A549 (cell line): ENCODE measurements around the gene RELN. TPM values are rescaled to one million over a fixed set of nuclear protein-coding genes. Genes with fewer than 3 reads are reported as not detected.

Source experiments
- ATAC-seq, 2 experiments: fragments of 200-7000 bp in 1 of 2; fragments of >200 bp in 1 of 2; cut with Nextera tagmentation in 1 of 2; cut with Tn5 transposase in 1 of 2; 3 replicates each; pipeline versions ENCODE4 v1.8.0 to v1.9.1; 2018 to 2020; ENCODE audit warnings: mild to moderate bottlenecking in 1 of 2, moderate library complexity in 1 of 2
- CTCF ChIA-PET: fragments of 300-600 bp; sonication (Branson Sonifier 250); formaldehyde crosslinking; extraction: SDS; loops from one replicate; lab custom pipeline; 2021; ENCODE audit warnings: antibody characterized with exemption, inconsistent platforms; lab: Yijun Ruan, JAX
- POLR2A ChIA-PET: fragments of 350-600 bp; formaldehyde crosslinking; extraction: SDS; loops from one replicate; lab custom pipeline; 2021; ENCODE audit warnings: antibody characterized with exemption, inconsistent platforms; lab: Yijun Ruan, JAX
- DNase-seq, 2 experiments: peaks; one replicate each; pipeline versions ENCODE4 v3.0.0 to v3.0.0-alpha.2; 2011 to 2016; ENCODE audit warnings: low read depth in 1 of 2, low spot score in 1 of 2
- FAIRE-seq: peaks from 2 replicates; lab custom pipeline; 2011; peaks lifted over from hg19 to GRCh38; lab: Jason Lieb, UNC
- H3K27ac ChIP-seq, 2 experiments: fragments of >200 bp; sonication (Bioruptor Twin); formaldehyde crosslinking; 3 replicates each; pipeline ENCODE4 v1.5.1; 2016 to 2017
- H3K4me1 ChIP-seq: fragments of >200 bp; sonication (Bioruptor Twin); formaldehyde crosslinking; 3 replicates; pipeline ENCODE4 v1.6.1; 2016
- H3K4me2 ChIP-seq: fragments of >200 bp; sonication (Bioruptor Twin); formaldehyde crosslinking; 3 replicates; pipeline ENCODE4 v1.6.1; 2016
- H3K4me3 ChIP-seq: fragments of >200 bp; sonication (Bioruptor Twin); formaldehyde crosslinking; 3 replicates; pipeline ENCODE4 v1.5.1; 2016
- H3K9me3 ChIP-seq: fragments of >200 bp; sonication (Bioruptor Twin); formaldehyde crosslinking; 3 replicates; pipeline ENCODE4 v1.6.1; 2016
- CHD4 ChIP-seq: fragments of 200-600 bp; sonication (generic); IDR thresholded peaks from 2 replicates; pipeline ENCODE4 v1.6.1; 2016; ENCODE audit warnings: antibody characterized with exemption, mild to moderate bottlenecking, borderline replicate concordance
- E2F6 ChIP-seq: IDR thresholded peaks from 2 replicates; pipeline ENCODE4 v1.6.1; 2012; ENCODE audit warnings: low read depth, borderline replicate concordance
- EHF ChIP-seq: fragments of 250-450 bp; sonication (Bioruptor Pico); IDR thresholded peaks from 2 replicates; pipeline ENCODE4 v1.5.0; 2020; ENCODE audit warnings: mild to moderate bottlenecking
- EHMT2 ChIP-seq: fragments of 200-600 bp; sonication (generic); IDR thresholded peaks from 2 replicates; pipeline ENCODE4 v1.6.1; 2016; ENCODE audit warnings: antibody characterized with exemption, low read depth, mild to moderate bottlenecking, moderate library complexity
- FOSB ChIP-seq: fragments of 250-450 bp; sonication (Bioruptor Pico); IDR thresholded peaks from 2 replicates; pipeline ENCODE4 v1.5.0; 2020; ENCODE audit warnings: mild to moderate bottlenecking, moderate library complexity
- FOXS1 ChIP-seq: fragments of 250-450 bp; sonication (Bioruptor Pico); IDR thresholded peaks from 2 replicates; pipeline ENCODE4 v1.5.0; 2020; ENCODE audit warnings: mild to moderate bottlenecking, moderate library complexity
- GATA3 ChIP-seq: IDR thresholded peaks from 2 replicates; pipeline ENCODE4 v1.6.1; 2012; ENCODE audit warnings: borderline replicate concordance
- HDAC2 ChIP-seq: fragments of 200-600 bp; sonication (generic); IDR thresholded peaks from 2 replicates; pipeline ENCODE4 v1.6.1; 2016
- HES2 ChIP-seq: fragments of >200 bp; sonication (Bioruptor Twin); formaldehyde crosslinking; IDR thresholded peaks from 2 replicates; pipeline ENCODE4 v1.6.1; 2016
- HMGXB4 ChIP-seq: fragments of 250-450 bp; sonication (Bioruptor Pico); IDR thresholded peaks from 2 replicates; pipeline ENCODE4 v1.5.0; 2021; ENCODE audit warnings: mild to moderate bottlenecking, moderate library complexity, borderline replicate concordance
- HOXB5 ChIP-seq: fragments of 250-450 bp; sonication (Bioruptor Pico); IDR thresholded peaks from 2 replicates; pipeline ENCODE4 v1.5.0; 2020; ENCODE audit warnings: mild to moderate bottlenecking, moderate library complexity
- KDM1A ChIP-seq: fragments of 200-600 bp; sonication (generic); IDR thresholded peaks from 2 replicates; pipeline ENCODE4 v1.6.1; 2016; ENCODE audit warnings: low read depth, mild to moderate bottlenecking
- KDM5A ChIP-seq: fragments of 200-600 bp; sonication (generic); IDR thresholded peaks from 2 replicates; pipeline ENCODE4 v1.6.1; 2016; ENCODE audit warnings: antibody characterized with exemption, mild to moderate bottlenecking
- MAZ ChIP-seq: fragments of 150-350 bp; IDR thresholded peaks from 2 replicates; pipeline ENCODE4 v1.6.1; 2014; ENCODE audit warnings: antibody characterized with exemption, low read depth, low read length, borderline replicate concordance
- MYC ChIP-seq: IDR thresholded peaks from 2 replicates; pipeline ENCODE4 v1.6.1; 2012; ENCODE audit warnings: mild to moderate bottlenecking, inconsistent platforms, low read length, improper control_type of control experiment, borderline replicate concordance
- PBX3 ChIP-seq: IDR thresholded peaks from 2 replicates; pipeline ENCODE4 v1.6.1; 2012
- PHF8 ChIP-seq: fragments of 200-600 bp; sonication (generic); IDR thresholded peaks from 2 replicates; pipeline ENCODE4 v1.6.1; 2016; ENCODE audit warnings: low read depth, mild to moderate bottlenecking, antibody characterized with exemption, moderate library complexity, borderline replicate concordance
- POLR2AphosphoS2 ChIP-seq: conservative IDR thresholded peaks from 2 replicates; pipeline ENCODE4 v1.6.1; 2012; ENCODE audit warnings: low read length, improper control_type of control experiment, inconsistent platforms
- RAD21 ChIP-seq, 2 experiments: fragments of >200 bp in 1 of 2; sonication (Bioruptor Twin) in 1 of 2; formaldehyde crosslinking in 1 of 2; IDR thresholded peaks in 1 of 2; conservative IDR thresholded peaks in 1 of 2; 2 replicates in 1 of 2; 3 replicates in 1 of 2; pipeline ENCODE4 v1.6.1; 2012 to 2018; ENCODE audit warnings: inconsistent platforms in 1 of 2
- RARB ChIP-seq: fragments of 250-450 bp; sonication (Bioruptor Pico); IDR thresholded peaks from 2 replicates; pipeline ENCODE4 v1.8.0; 2021; ENCODE audit warnings: mild to moderate bottlenecking, moderate library complexity
- RCOR1 ChIP-seq: fragments of 150-350 bp; IDR thresholded peaks from 2 replicates; pipeline ENCODE4 v1.6.1; 2014; ENCODE audit warnings: antibody characterized with exemption, low read length, low read depth
- REST ChIP-seq: fragments of 200-600 bp; sonication (generic); IDR thresholded peaks from 2 replicates; pipeline ENCODE4 v1.6.1; 2016; ENCODE audit warnings: antibody characterized with exemption, mild to moderate bottlenecking, moderate library complexity
- SREBF2 ChIP-seq: fragments of 450-650 bp; IDR thresholded peaks from 2 replicates; pipeline ENCODE4 v1.6.1; 2014; ENCODE audit warnings: mild to moderate bottlenecking, moderate library complexity
- TFCP2L1 ChIP-seq: fragments of 250-450 bp; sonication (Bioruptor Pico); IDR thresholded peaks from 2 replicates; pipeline ENCODE4 v1.5.0; 2021; ENCODE audit warnings: mild to moderate bottlenecking
- TP53 ChIP-seq: fragments of 250-450 bp; sonication (Bioruptor Pico); IDR thresholded peaks from 2 replicates; pipeline ENCODE4 v1.5.0; 2021; ENCODE audit warnings: mild to moderate bottlenecking, moderate library complexity
- ZC3H11A ChIP-seq: fragments of 450-650 bp; IDR thresholded peaks from 2 replicates; pipeline ENCODE4 v1.6.1; 2014; ENCODE audit warnings: antibody characterized with exemption, mild to moderate bottlenecking
- ZFP36 ChIP-seq: fragments of 450-650 bp; IDR thresholded peaks from 2 replicates; pipeline ENCODE4 v1.6.1; 2014; ENCODE audit warnings: borderline replicate concordance; ENCODE audit not compliant: partially characterized antibody
- ZSCAN20 ChIP-seq: fragments of 250-450 bp; sonication (Bioruptor Pico); IDR thresholded peaks from 2 replicates; pipeline ENCODE4 v1.8.0; 2022; ENCODE audit warnings: mild to moderate bottlenecking, moderate library complexity
- WGBS: methylation state at CpG from one replicate; pipeline ENCODE4 v1.1.6; 2017; ENCODE audit errors: missing lambda C conversion rate; 5-methylcytosine and 5-hydroxymethylcytosine counted together
- polyA plus RNA-seq, 4 experiments: library from polyadenylated mRNA; depleted of rRNA in 3 of 4; stranded (reverse); fragments of >200 nt; fragmentation: RNase III in 1 of 4; extraction: RNeasy Plus Mini Kit Qiagen cat#74134 plus additional on column Dnase treatment in 1 of 4; gene quantifications; 2 replicates in 3 of 4; 3 replicates in 1 of 4; pipeline ENCODE4 v1.2.3, GENCODE V29; 2011 to 2017

The RELN gene
- polyA plus RNA-seq, 2 of the 4 experiments (the other 2 are of a cell fraction): not detected

- no peak overlapping the region for H3K4me2 ChIP-seq
- no peak overlapping the region for H3K27ac ChIP-seq
- ChIA-PET POLR2A (no interaction called here), CTCF (no interaction called here)
- H3K4me3 ChIP-seq: no peak overlapping the region
- TF ChIP-seq TFCP2L1: no peak
- no peak for TF ChIP-seq FOSB (CRISPR knock-in tag)
- no peak for TF ChIP-seq EHF
- TF ChIP-seq ZFP36: no peak
- no peak for TF ChIP-seq PHF8
- no peak for TF ChIP-seq GATA3
- TF ChIP-seq HMGXB4 (CRISPR knock-in tag): no peak
- no peak for TF ChIP-seq KDM1A
- no peak for TF ChIP-seq FOXS1 (CRISPR knock-in tag)
- no peak for TF ChIP-seq EHMT2
- no peak for TF ChIP-seq MYC
- TF ChIP-seq MAZ: no peak
- TF ChIP-seq HDAC2: no peak
- no peak for TF ChIP-seq E2F6
- no peak for DNase-seq
- ATAC-seq: no peak
- no peaks in the 10 kb centered on the region for H3K9me3 ChIP-seq
- no peak for FAIRE-seq
- H3K4me1 ChIP-seq: no peaks in the 10 kb centered on the region
- WGBS: 2% methylated on average over 1 of the region's 1 CpG
Observed at GRCh38 chr7:103803631-103804030, 185.8 kb downstream of the RELN start.

- ChIA-PET POLR2A (no interaction called here), CTCF (interaction anchor here (0.6 kb wide), 1 partner anchor 45 kb away, joined by 4 read pairs; no protein-coding TSS in a partner anchor)
- H3K27ac ChIP-seq: no peak overlapping the region
- DNase-seq: no peak
- ATAC-seq: no peak
- no peak overlapping the region for H3K4me2 ChIP-seq
- no peak for FAIRE-seq
- H3K4me1 ChIP-seq: no peaks in the 10 kb centered on the region
- WGBS: 0% methylated on average over 1 of the region's 1 CpG
- no peak overlapping the region for H3K4me3 ChIP-seq
- TF ChIP-seq ZC3H11A (no peak), PBX3 (no peak)
- H3K9me3 ChIP-seq: no peaks in the 10 kb centered on the region
Observed at GRCh38 chr7:103799298-103799697, 190.2 kb downstream of the RELN start.

GRCh38 chr7:103797647-103798307 is 191.7 kb downstream of the RELN start:
- Histone ChIP-seq H3K4me1 (no peaks in the 10 kb centered on the region), H3K27ac (no peak overlapping the region), H3K9me3 (no peaks in the 10 kb centered on the region), H3K4me3 (no peak overlapping the region), H3K4me2 (no peak overlapping the region)
- DNase-seq (no peak), ATAC-seq (no peak), FAIRE-seq (no peak)
- CTCF ChIA-PET: no interaction called here
- WGBS: 11% methylated on average over 3 of the region's 3 CpGs
- POLR2A ChIA-PET: no interaction called here
- no peak for TF ChIP-seq SREBF2
- TF ChIP-seq RARB (CRISPR knock-in tag): no peak
- TF ChIP-seq KDM5A: no peak
- no peak for TF ChIP-seq POLR2AphosphoS2
- TF ChIP-seq ZSCAN20 (CRISPR knock-in tag): no peak
- no peak for TF ChIP-seq RCOR1
- TF ChIP-seq TP53 (CRISPR knock-in tag): no peak
- no peak for TF ChIP-seq CHD4
- no peak for TF ChIP-seq REST
- no peak for TF ChIP-seq RAD21 (conservative IDR thresholded peaks at IDR 0.05 in 1 of 2, IDR thresholded peaks at IDR 0.05 in 1 of 2)
- TF ChIP-seq FOSB (CRISPR knock-in tag): no peak
- TF ChIP-seq HES2: no peak
- no peak for TF ChIP-seq HOXB5 (CRISPR knock-in tag)
